GM19240 (cell line): ENCODE measurements around the gene SUDS3.

Experiments used
- DNase-seq: peaks from one replicate; pipeline ENCODE4 v3.0.0; 2011; ENCODE audit warnings: low spot score; ENCODE audit not compliant: insufficient read length

The SUDS3 gene

DNA sequence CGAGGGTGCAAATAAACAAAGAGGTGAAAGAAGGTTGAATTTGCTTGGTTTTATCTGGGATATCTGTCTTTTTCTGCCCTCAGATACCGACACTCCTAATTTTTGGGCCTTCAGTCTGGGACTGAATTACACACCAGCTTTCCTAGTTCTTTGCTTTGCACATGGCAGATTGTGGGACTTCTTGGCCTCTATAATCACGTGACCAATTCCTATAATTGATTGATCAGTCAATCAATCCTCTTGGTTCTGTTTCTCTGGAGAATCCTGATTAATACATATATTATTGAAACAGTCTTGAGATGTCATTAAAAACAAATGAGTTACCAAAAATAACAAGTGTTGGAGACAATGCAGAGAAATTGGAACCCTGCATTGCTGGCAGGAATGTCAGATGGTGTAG lies 62.7 kb downstream of the SUDS3 start:
- DNase-seq = no peak

DNA sequence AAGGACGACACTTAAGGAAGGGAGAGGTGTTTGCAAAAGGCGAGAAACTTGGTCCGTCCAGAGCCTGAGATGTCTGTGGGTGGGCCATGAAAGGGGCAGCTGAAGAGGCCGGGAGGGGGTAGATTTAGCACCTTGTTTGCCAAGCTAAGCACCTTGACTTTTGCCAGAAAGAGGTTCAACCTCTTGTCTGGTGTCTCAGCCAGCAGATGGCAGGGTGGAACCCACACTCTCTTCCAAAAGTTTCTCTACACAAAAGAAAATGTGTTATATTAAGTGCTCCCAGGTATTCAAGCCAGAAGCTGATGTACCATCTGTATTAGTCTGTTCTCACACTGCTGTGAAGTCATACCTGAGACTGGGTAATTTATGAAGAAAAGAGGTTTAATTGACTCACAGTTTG lies 69.9 kb downstream of the SUDS3 start:
- DNase-seq = no peak

DNA sequence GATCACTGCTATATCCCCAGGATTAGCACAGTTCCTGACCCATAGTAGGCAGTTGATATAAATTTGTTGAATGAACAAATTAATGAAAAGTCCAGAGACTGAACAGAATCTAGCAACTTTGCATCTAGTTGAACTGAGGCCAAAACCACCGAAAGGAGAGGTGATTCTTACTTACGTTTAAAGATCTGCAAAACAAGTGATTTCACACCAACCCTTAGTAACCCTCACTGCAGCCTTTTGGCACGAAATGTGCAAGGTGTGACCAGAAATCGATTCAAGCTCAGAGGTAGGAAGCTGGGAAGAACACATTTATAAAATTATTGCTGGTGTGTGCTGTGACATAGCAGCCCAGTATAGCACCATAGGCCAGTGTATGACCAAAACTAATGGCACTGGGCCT lies 70.8 kb downstream of the SUDS3 start:
- DNase-seq = no peak

DNA sequence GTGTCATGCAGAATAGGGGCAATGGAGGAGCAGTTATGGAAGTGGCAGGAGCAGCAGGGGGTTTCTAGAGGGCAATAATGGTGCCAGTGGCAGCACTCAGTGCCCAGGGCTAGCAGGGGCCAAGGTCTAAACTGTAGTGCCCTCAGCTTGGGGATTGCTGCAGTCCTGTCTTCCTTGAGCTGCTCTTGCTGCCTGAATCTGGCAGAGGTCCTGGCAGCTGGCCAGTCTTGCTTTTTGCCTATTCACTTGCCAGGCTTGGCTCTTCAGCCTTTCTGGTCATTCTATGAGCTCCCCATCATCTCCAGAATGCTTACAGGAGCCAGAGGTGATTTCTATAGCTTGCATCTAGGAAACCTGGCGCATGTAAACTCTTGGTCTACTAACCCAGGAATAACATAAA lies 72.0 kb downstream of the SUDS3 start:
- no peak for DNase-seq

DNA sequence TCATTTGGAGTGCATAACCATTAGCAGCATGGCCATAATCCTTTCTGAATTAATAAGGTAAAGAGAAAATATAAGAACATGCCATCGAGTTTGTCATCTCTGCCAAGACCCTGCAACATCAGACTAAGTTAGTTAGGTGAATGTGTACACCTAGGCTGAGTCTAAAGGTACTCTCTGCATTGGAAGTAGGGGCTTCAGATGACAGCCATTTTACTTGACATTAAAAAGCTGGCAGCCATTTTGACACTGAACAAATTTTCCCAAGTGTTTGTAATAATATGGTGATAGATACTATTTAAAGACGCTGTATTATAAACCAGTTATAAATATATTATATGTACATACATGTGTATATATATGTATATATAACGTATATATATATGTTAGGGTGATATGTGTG lies 79.0 kb downstream of the SUDS3 start:
- DNase-seq = no peak

DNA sequence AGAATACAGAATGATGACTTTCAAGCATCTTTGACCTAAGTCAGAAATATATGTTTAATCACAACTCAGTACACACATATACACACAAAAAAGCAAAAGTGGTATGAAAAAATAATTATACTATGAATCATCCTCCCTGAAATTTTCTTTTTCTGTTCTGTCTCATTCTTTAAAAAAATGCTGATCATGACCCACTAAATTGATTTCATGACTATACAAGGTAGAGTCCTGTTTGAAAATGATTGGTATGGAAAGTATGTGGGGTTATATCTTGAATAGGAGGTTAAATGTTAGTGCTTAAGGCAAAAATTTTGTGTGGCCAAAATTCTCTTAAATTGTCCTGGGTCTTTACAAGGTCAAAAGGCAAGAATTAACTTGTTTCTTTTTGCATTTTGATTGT lies 80.4 kb downstream of the SUDS3 start:
- no peak for DNase-seq

DNA sequence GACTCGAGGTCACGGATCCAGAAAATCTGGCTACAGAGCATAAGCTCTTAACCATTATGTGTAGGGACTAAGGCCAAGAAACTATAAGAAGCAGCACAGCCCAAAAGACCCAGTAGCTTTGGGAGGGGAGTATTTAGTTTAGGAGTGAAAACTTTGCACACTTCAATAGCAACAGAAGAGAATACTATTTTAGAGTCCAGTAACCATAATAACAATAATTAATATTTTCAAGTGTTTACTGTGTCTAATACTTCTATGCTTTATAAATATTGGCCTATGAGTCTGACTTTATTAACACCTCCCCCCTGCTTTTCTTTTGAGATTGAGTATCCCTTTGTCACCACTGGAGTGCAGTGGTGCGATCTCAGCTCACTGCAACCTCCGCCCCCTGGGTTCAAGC lies 82.8 kb downstream of the SUDS3 start:
- no peak for DNase-seq

DNA sequence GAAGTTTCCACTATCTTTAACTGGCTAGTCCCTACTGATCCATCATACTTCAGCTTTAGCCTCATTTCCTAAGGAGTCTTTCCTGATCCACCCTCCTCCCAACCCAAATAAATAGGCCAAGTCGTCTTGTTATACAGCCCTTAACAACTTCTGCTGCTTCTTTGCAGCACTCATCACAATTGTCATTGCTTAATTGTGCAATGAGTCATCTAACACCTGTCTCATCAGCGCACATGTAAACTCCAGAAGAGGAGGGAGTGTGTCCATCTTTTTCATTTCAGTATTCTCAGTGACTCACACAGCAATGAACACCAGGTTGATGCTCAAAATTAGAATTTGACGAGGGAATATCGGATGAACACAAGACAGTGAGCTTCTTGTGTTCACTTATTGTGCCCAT lies 87.3 kb downstream of the SUDS3 start:
- DNase-seq = no peak

DNA sequence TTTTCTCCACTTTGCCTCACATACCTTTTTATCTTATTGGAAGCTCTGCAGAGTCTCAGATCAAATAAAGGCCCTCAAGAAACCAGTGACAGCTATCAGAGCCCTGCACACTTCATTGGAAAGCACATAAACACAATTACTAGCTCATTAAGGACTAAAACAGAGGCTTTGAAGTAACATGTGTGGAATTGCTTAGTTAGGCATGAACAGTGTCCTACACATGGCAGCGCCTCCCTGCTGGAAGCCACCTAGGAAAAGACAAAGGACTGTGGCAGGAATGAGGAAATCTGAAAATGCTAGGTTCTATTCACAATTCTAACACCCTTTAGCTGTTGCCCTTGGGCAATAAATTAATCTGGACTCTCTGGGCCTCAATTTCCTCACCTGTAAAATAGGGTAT lies 89.4 kb downstream of the SUDS3 start:
- no peak for DNase-seq
